Left lung (tissue), 10 donors: ENCODE results near the gene METAP1. TPM values are rescaled to one million over a fixed set of nuclear protein-coding genes. Genes with fewer than 3 reads are reported as not detected.
"Not testable (repeated sequence)": the region's sequence is repeated elsewhere in the genome, so short reads cannot be mapped to it uniquely, and the experiment has no call there.

ENCODE experiments used
- ATAC-seq: fragments of 200-7000 bp; cut with Tn5 transposase; one replicate; pipeline ENCODE4 v1.9.1; 2020; ENCODE audit warnings: moderate library complexity
- DNase-seq, 4 donors: peaks; one replicate each; pipeline ENCODE4 v3.0.0-alpha.2; 2013 to 2020
- H3K27ac ChIP-seq, 2 donors: fragments of 200-600 bp; sonication (generic) in 1 of 2; one replicate each; pipeline versions ENCODE4 v1.5.0 to v1.8.0; 2020 to 2021
- H3K27me3 ChIP-seq, 2 donors: fragments of 200-600 bp; sonication (generic) in 1 of 2; one replicate each; pipeline versions ENCODE4 v1.5.0 to v1.8.0; 2020 to 2021
- H3K36me3 ChIP-seq, 2 donors: fragments of 200-600 bp; sonication (generic) in 1 of 2; one replicate each; pipeline versions ENCODE4 v1.5.0 to v1.8.0; 2020 to 2021
- H3K4me1 ChIP-seq, 2 donors: fragments of 200-600 bp; one replicate each; pipeline ENCODE4 v1.8.0; 2021
- H3K4me3 ChIP-seq, 2 donors: fragments of 200-600 bp; sonication (generic) in 1 of 2; one replicate each; pipeline versions ENCODE4 v1.5.0 to v1.8.0; 2020 to 2021; ENCODE audit warnings: mild to moderate bottlenecking in 1 of 2
- H3K9me3 ChIP-seq, 2 donors: fragments of 200-600 bp; sonication (generic) in 1 of 2; one replicate each; pipeline versions ENCODE4 v1.5.0 to v1.8.0; 2020 to 2021
- CTCF ChIP-seq, 2 donors: fragments of 200-600 bp; sonication (generic) in 1 of 2; IDR thresholded peaks; one replicate each; pipeline versions ENCODE4 v1.5.0 to v1.8.0; 2021; ENCODE audit warnings: antibody characterized with exemption in 2 of 2
- intact Hi-C, 2 donors: fragments of 100-400 bp; cut with DNase I; formaldehyde crosslinking; loops; one replicate each; pipeline versions ENCODE4 v1.11.2 to v1.14.2; 2022
- polyA plus RNA-seq, 6 donors: library from polyadenylated mRNA; unstranded; fragments of 120-200 nt; gene quantifications; one replicate each; pipeline ENCODE4 v1.2.1, GENCODE V29; 2013; ENCODE audit not compliant: insufficient read length in 6 of 6
- total RNA-seq, 2 donors: library from RNA; stranded (reverse); fragmentation: NEBNext Ultra II Directional; extraction: Animal tissue kit (Norgen Biotek cat#: 25700); gene quantifications; one replicate each; pipeline ENCODE4 v1.2.1, GENCODE V29; 2021
- donor health status: DM: no; HTN: yes; CAD: no.
- donor health status: DM: no; HTN: no; CAD: no.

METAP1 gene
- total and polyA plus RNA-seq, 8 donors: 31.5 to 73.1 (median 61.5) TPM

GRCh38 chr4:99061048-99061700 lies 65.7 kb downstream of the METAP1 start:
- Histone ChIP-seq H3K9me3 (no peaks in the 10 kb centered on the region), H3K27me3 (no peaks in the 10 kb centered on the region), H3K4me1 (peaks cover 0 to 5% of the 10 kb centered on the region in 2 donors), H3K27ac (no peak overlapping the region), H3K4me3 (no peak overlapping the region), H3K36me3 (peaks cover 0 to 30% of the 10 kb centered on the region in 2 donors)
- ATAC-seq (no peak), DNase-seq (no peak)
- TF ChIP-seq CTCF (IDR thresholded peaks at IDR 0.05): no peak
- intact Hi-C loops: no loop called here

- Histone ChIP-seq H3K27ac (no peak overlapping the region), H3K9me3 (no peaks in the 10 kb centered on the region), H3K4me3 (no peak overlapping the region), H3K36me3 (peaks cover 0 to 30% of the 10 kb centered on the region in 2 donors), H3K4me1 (peaks cover 0 to 4% of the 10 kb centered on the region in 2 donors), H3K27me3 (no peaks in the 10 kb centered on the region)
- intact Hi-C loops: no loop called here
- DNase-seq (no peak), ATAC-seq (peak; percentile 63)
- TF ChIP-seq CTCF (IDR thresholded peaks at IDR 0.05): no peak
Measured at GRCh38 chr4:99062120-99062519, 66.6 kb downstream of the METAP1 start.

GRCh38 chr4:99065521-99065920 lies 70.0 kb downstream of the METAP1 start:
- H3K4me3 ChIP-seq, DNase-seq, intact Hi-C loops, ATAC-seq, H3K4me1 ChIP-seq, H3K9me3 ChIP-seq, H3K27ac ChIP-seq, H3K27me3 ChIP-seq: not testable (repeated sequence)
- H3K36me3 ChIP-seq: peaks cover 0 to 31% of the 10 kb centered on the region in 2 donors

GRCh38 chr4:99067617-99068016 lies 72.1 kb downstream of the METAP1 start:
- Histone ChIP-seq H3K36me3 (peaks cover 0 to 33% of the 10 kb centered on the region in 2 donors), H3K27me3 (no peaks in the 10 kb centered on the region), H3K9me3 (no peaks in the 10 kb centered on the region), H3K27ac (no peak overlapping the region), H3K4me3 (no peak overlapping the region), H3K4me1 (no peaks in the 10 kb centered on the region)
- intact Hi-C loops: no loop called here
- ATAC-seq (no peak), DNase-seq (no peak)
- TF ChIP-seq CTCF (IDR thresholded peaks at IDR 0.05): no peak

GRCh38 chr4:99071159-99071558 lies 75.6 kb downstream of the METAP1 start:
- no peaks in the 10 kb centered on the region for H3K9me3 ChIP-seq
- TF ChIP-seq CTCF (IDR thresholded peaks at IDR 0.05): no peak
- H3K4me1 ChIP-seq: no peaks in the 10 kb centered on the region
- H3K27ac ChIP-seq: no peak overlapping the region
- H3K36me3 ChIP-seq: peaks cover 5 to 69% of the 10 kb centered on the region in 2 donors
- no peaks in the 10 kb centered on the region for H3K27me3 ChIP-seq
- H3K4me3 ChIP-seq: no peak overlapping the region
- DNase-seq: no peak
- no peak for ATAC-seq
- intact Hi-C loops: no loop called here

GRCh38 chr4:99074816-99075215 lies 79.3 kb downstream of the METAP1 start:
- no peak overlapping the region for H3K27ac ChIP-seq
- no peak overlapping the region for H3K4me3 ChIP-seq
- peak in 2 of 4 donors; percentile 27 to 65 for DNase-seq
- no peaks in the 10 kb centered on the region for H3K27me3 ChIP-seq
- H3K4me1 ChIP-seq: no peaks in the 10 kb centered on the region
- intact Hi-C loops: no loop called here
- TF ChIP-seq CTCF (IDR thresholded peaks at IDR 0.05): no peak
- no peaks in the 10 kb centered on the region for H3K9me3 ChIP-seq
- peak; percentile 95 for ATAC-seq
- peaks cover 5 to 90% of the 10 kb centered on the region in 2 donors for H3K36me3 ChIP-seq
